ENCODE data around the gene MPZL1.

DNA sequence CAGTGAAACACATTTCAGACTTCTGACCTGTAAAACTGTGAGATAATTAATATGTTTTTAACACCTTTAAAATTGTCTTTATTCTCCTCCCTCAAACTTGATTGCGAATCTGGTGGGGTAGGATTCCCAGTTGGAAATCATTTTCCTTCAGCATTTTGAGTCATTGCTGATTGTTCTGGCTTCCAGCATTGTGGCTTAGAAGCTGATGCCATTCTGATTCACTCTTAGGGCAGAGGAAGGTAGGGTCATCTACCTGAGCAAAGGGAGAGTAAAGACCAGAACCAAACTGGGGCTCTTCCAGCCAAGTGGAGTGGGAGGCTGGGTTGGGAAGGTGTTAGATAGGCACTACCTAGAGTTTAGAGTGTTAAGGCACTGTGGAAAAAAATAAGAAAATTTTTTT lies 61.2 kb downstream of the MPZL1 start:
- TF ChIP-seq CTCF (IDR thresholded peaks at IDR 0.05; ENCODE audit: extremely low read depth in 1 of 2, insufficient read depth in 1 of 2, low read depth in 1 of 2, low read length in 2 of 2) (no peak), POLR2AphosphoS5 (IDR thresholded peaks at IDR 0.05; ENCODE audit: insufficient read depth, low read depth, low read length) (no peak), POLR2A (IDR thresholded peaks at IDR 0.05; ENCODE audit: low read depth, low read length) (no peak), MYC (IDR thresholded peaks at IDR 0.05; ENCODE audit: low read depth, low read length) (no peak), EZH2 (IDR thresholded peaks at IDR 0.05; ENCODE audit: borderline replicate concordance, low read depth, low read length, severe bottlenecking) (no peak), GATA2 (IDR thresholded peaks at IDR 0.05; ENCODE audit: insufficient read depth, insufficient read length, low read depth, low read length) (no peak)
- TF ChIP-seq, protein P1, sequence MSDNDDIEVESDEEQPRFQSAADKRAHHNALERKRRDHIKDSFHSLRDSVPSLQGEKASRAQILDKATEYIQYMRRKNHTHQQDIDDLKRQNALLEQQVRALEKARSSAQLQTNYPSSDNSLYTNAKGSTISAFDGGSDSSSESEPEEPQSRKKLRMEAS (IDR thresholded peaks at IDR 0.05; ENCODE audit: insufficient read depth, insufficient read length), result no peak
